ENCODE data around the gene KRT82.

GRCh38 chr12:52392465-52393007 lies 13.6 kb downstream of the KRT82 start:
- TF ChIP-seq FOXK2 (IDR thresholded peaks at IDR 0.05) (no peak), PKNOX1 (IDR thresholded peaks at IDR 0.05) (no peak), LEF1 (IDR thresholded peaks at IDR 0.05; ENCODE audit: borderline replicate concordance) (no peak), ARNT (IDR thresholded peaks at IDR 0.05) (no peak), BHLHE40 (IDR thresholded peaks at IDR 0.05; ENCODE audit: borderline replicate concordance) (no peak)
